NB4 (cell line): ENCODE measurements around the gene RAB1B.
A peak's percentile ranks its signal among the peaks of the same experiment; 100 is the strongest.

Experiments used
- DNase-seq: peaks from one replicate; pipeline ENCODE4 v3.0.0; 2010; ENCODE audit warnings: low read depth
- H3K4me3 ChIP-seq: one replicate; pipeline ENCODE4 v1.5.1; 2011; ENCODE audit warnings: mild to moderate bottlenecking, low read depth, low read length, moderate library complexity
- MYC ChIP-seq: IDR thresholded peaks from 2 replicates; pipeline ENCODE4 v1.6.1; 2011; ENCODE audit warnings: low read depth, low read length
- POLR2A ChIP-seq: IDR thresholded peaks from 2 replicates; pipeline ENCODE4 v1.6.1; 2011; ENCODE audit warnings: mild to moderate bottlenecking; ENCODE audit not compliant: insufficient read length; ENCODE audit errors: extremely low read depth
- TF ChIP-seq, protein P1 (sequence below): IDR thresholded peaks from one replicate; pipeline ENCODE4 v1.5.1; 2012; ENCODE audit warnings: low read depth, low read length
- TF ChIP-seq, protein P2 (sequence below): IDR thresholded peaks from 2 replicates; pipeline ENCODE4 v1.6.1; 2011; ENCODE audit warnings: low read depth, low read length

Gene RAB1B

DNA sequence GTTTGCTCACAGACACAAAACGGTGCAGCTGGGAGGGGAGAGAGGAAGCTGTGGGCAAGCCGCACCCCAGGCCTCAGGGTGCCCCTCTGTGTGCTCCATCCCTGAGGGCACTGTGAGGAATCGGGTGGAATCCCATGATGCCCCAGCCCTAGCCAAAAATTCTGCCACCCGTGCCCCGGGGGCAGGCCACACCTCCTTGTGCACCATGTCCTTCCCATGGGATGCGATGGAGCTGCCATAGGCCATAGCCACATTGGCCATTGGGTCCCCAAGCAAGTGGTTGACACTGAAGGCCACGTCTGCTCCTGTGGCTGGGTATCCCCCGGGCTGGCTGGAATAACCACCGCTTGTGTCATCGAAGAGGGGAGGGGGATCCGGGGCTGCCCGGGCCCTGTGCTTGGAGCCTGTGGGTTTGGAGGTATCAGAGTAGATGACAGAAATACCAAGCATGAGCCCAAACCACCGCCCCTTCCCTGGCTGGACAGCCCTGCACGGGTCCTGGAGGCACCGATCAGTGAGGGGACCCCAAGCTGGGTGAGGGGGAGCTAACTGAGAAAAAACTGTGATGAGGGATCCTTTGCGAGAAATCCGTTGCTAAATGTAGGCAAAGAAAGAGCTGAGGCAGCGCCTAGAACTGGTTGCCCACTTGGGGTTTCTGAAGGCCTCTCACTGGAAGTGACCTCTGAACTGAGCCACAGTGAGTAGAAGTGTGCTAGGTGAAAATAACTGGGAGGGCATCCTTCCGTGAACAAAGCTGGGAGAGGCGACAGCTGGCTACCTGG is 19.6 kb downstream of the RAB1B start:
- H3K4me3 ChIP-seq, result peak overlapping the region; percentile 90
- no peak for DNase-seq
- TF ChIP-seq, protein P1, sequence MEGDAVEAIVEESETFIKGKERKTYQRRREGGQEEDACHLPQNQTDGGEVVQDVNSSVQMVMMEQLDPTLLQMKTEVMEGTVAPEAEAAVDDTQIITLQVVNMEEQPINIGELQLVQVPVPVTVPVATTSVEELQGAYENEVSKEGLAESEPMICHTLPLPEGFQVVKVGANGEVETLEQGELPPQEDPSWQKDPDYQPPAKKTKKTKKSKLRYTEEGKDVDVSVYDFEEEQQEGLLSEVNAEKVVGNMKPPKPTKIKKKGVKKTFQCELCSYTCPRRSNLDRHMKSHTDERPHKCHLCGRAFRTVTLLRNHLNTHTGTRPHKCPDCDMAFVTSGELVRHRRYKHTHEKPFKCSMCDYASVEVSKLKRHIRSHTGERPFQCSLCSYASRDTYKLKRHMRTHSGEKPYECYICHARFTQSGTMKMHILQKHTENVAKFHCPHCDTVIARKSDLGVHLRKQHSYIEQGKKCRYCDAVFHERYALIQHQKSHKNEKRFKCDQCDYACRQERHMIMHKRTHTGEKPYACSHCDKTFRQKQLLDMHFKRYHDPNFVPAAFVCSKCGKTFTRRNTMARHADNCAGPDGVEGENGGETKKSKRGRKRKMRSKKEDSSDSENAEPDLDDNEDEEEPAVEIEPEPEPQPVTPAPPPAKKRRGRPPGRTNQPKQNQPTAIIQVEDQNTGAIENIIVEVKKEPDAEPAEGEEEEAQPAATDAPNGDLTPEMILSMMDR, result no peak
- TF ChIP-seq MYC, result no peak

DNA sequence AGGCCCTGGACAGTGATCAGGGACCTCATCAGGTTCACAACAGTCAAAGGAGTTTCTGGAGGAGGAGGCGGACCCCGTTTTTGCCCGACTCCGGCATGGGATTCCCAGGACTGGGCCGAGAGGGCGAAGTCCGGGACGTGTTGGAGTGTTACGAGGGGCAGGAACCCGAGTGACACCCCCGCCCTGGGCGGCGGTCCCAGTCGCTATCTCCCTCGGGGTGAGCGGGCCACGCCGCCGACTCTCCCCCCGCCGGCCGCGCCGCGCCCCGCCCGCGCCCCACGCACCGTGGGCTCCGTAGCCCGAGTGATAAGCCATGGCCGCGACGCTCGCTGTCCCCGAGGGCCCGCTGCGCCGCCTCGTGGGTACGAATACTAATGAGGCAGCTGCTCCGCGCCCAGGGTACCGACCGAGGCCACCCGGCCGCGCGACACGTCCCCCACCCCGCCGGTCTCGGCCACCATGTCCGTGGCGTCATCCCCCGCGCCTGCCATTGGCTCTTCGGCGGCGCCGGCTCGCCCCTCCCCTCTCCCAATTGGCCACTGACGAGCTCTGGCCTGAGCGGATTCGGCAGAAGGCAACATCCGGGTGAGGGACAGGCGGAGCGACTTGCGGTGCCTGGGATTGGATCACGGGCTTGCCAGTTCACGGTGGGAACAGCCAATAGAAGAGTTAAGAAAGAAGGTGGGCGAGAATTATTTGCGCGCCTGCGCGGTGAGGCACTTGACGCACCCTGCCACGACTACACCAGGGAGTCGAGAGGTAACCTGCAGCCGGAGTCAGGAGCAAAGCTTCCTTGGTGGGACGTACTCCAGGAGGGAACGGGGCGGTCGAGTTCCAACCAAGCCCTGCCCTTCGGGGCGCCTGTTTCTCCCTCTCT is 20.5 kb downstream of the RAB1B start, which contains the start of gene YIF1A:
Gene YIF1A (minus strand): TSS at position 473 of the 877 bp plus-strand sequence. CDS start 158 bp downstream, at position 315.
- H3K4me3 ChIP-seq, result peak within 1 kb of the TSS; percentile 90
- DNase-seq, result peak; percentile 100
- TF ChIP-seq, protein P1, result no peak
- peak; percentile 75 for TF ChIP-seq MYC
- TF ChIP-seq POLR2A, result peak; percentile 71
- TF ChIP-seq, protein P2, sequence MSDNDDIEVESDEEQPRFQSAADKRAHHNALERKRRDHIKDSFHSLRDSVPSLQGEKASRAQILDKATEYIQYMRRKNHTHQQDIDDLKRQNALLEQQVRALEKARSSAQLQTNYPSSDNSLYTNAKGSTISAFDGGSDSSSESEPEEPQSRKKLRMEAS, result peak; percentile 71

DNA sequence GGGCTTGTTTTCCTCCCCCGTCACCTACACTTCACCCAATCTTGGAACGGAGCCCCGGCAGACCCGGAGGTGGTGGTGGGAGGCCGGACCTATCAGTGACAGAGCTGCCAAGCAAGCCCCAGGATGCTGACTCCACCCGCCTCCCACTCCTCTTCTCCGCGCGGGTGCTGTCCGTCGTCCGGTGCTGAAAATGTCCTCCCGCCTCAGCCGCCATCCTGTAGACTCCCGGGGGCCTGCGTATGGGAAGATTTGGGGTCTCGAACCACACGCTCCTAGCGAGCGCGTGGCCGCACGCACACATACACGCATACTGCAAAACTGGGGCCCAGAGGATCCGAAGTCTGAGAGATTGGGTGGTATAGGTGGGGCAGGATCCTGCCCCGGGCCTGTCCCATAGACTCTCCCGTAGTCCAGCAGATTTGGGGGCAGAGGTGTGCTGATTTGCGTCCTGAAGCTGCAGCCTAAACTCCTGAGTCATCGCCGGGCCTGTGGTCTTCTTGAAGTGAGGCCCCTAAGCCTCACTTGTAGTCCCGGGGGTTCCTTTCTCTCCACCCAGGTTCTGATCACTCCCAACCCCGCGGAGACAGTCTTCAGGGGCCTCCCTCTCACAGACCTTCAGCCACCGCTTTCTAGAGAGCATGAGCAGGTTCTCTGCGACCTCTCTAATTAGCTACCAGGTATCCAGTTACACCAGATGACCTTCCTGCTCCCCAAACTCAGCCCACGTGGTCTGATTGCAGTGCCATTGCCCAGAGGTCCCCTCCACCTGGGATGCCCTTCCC is 21.3 kb downstream of the RAB1B start:
- peak; percentile 89 for DNase-seq
- TF ChIP-seq, protein P2, result peak; percentile 84
- peak; percentile 77 for TF ChIP-seq MYC
- TF ChIP-seq, protein P1, result no peak
- H3K4me3 ChIP-seq, result peak overlapping the region; percentile 75

DNA sequence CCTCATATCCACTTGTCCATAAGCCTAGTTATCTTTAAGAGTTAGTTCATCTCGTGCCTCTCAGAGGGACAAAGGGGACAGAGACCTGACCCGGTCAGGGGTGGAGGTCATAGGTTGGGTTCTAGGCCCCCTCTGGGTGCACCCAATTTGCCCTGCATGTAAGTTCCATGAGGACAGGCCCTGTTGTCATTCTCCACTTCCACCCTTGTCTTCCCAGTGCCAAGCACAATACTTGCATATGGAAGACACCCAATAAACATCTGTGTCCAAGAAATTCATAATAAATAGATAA is 21.8 kb downstream of the RAB1B start:
- peak overlapping the region; percentile 75 for H3K4me3 ChIP-seq
- TF ChIP-seq MYC (no peak), POLR2A (no peak)
- TF ChIP-seq, protein P2, result no peak
- TF ChIP-seq, protein P1, result no peak

DNA sequence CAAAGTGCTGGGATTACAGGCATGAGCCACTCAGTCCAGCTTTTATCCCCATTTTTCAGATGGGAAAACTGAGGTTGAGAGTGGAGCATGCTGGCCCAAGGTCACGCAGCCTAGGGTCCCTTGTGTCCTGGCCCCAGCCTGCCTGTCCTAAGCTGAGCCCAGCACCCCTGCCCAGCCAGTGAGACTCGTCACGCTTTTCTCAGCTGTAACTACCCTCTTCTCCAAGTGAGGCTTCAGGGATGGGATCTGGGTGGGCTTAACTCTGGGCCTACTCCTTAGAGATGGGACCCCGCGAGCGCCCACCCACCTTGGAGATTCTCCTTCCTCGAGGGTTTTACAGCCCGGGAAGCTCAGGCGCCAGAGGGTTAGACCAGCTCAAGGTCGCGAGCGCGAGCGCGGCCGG is 22.9 kb downstream of the RAB1B start:
- TF ChIP-seq MYC (no peak), POLR2A (no peak)
- TF ChIP-seq, protein P2, result no peak
- TF ChIP-seq, protein P1, result no peak
- H3K4me3 ChIP-seq, result no peak overlapping the region
- no peak for DNase-seq

More for the DNA sequence above, 21.8 kb downstream of the RAB1B start:
- no peak for DNase-seq
